ENCODE data around the gene CENPQ.

DNA sequence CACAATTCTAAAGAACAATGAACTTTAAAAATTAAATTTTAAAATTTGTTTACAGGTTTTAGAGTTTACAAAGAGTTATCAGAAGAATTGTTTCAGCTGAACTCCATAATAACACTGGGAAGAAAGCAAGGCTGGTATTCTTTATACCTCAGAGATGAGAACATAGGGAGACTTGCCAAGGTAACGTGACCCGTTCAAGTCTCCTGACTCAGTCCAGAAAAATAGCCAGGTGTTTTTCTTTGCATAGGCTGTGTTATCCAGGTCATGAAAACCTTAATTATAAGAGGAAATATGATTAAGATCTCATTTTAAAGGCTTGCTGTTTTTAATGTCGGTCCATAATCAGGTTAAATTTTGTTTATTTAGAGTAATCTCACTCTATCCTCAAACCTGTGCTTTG, 78.8 kb downstream of the CENPQ start:
- TF ChIP-seq CTCF (conservative IDR thresholded peaks at IDR 0.05; ENCODE audit: low read depth, low read length) (no peak), EZH2 (IDR thresholded peaks at IDR 0.05; ENCODE audit: borderline replicate concordance, low read depth, low read length, poor library complexity, severe bottlenecking) (no peak)

All from A673 (cell line).